ENCODE data around the gene ANKMY2. TPM values are rescaled to one million over a fixed set of nuclear protein-coding genes. Genes with fewer than 3 reads are reported as not detected.

Gene ANKMY2
- polyA plus RNA-seq, 3 donors = 4.8 to 7.5 (median 7.0) TPM

- Mint-ChIP-seq H3K36me3 (peaks cover 28 to 39% of the 10 kb centered on the region in 2 donors), H3K27ac (no peak overlapping the region), H3K4me3 (no peak overlapping the region), H3K4me1 (peaks cover 3% of the 10 kb centered on the region), H3K9me3 (no peaks in the 10 kb centered on the region), H3K27me3 (ENCODE audit: low read depth in 3 of 3) (no peaks in the 10 kb centered on the region)
- no peak overlapping the region for H3K4me2 ChIP-seq (replicated peaks; ENCODE audit: extremely low read depth, low read length, poor library complexity, severe bottlenecking)
- no CpG with 5 or more reads among the region's 2 CpGs for WGBS (ENCODE audit: insufficient coverage)
- DNase-seq = no peak
- no peak overlapping the region for H3K27ac ChIP-seq (ENCODE audit: low read depth in 1 of 2, low read length in 2 of 2)
- no peaks in the 10 kb centered on the region for H3K27me3 ChIP-seq (ENCODE audit: control insufficient read depth in 2 of 2, insufficient read depth in 2 of 2, low read length in 2 of 2)
- no peaks in the 10 kb centered on the region for H4K20me1 ChIP-seq (ENCODE audit: insufficient read depth, low read length)
- no peak overlapping the region for H3K9ac ChIP-seq (ENCODE audit: insufficient read depth, low read length, poor library complexity, severe bottlenecking)
- no peaks in the 10 kb centered on the region for H3K4me1 ChIP-seq (ENCODE audit: control insufficient read depth in 1 of 2, insufficient read depth in 2 of 2, low read length in 2 of 2)
- H3K36me3 ChIP-seq (replicated peaks in 1 of 2; ENCODE audit: control insufficient read depth in 1 of 2, insufficient read depth in 2 of 2, low read length in 2 of 2) = peaks cover 16 to 41% of the 10 kb centered on the region in 2 donors
- H3K9me3 ChIP-seq (replicated peaks in 1 of 2; ENCODE audit: control insufficient read depth in 1 of 2, insufficient read depth in 1 of 2, low read length in 2 of 2) = no peaks in the 10 kb centered on the region
- no peak overlapping the region for H2AFZ ChIP-seq (ENCODE audit: insufficient read depth, low read depth, low read length, poor library complexity, severe bottlenecking)
- H3K4me3 ChIP-seq (replicated peaks in 1 of 3; ENCODE audit: low read depth in 2 of 3, low read length in 3 of 3) = no peak overlapping the region
- intact Hi-C loops (cut with micrococcal nuclease) = no loop called here
- TF ChIP-seq CTCF (IDR thresholded peaks at IDR 0.05) = no peak
- no peaks in the 10 kb centered on the region for H3K79me2 ChIP-seq (ENCODE audit: insufficient read depth, low read length)
These were observed 18.3 kb downstream of the ANKMY2 start for GRCh38 chr7:16627236-16627635.

- intact Hi-C loops (cut with micrococcal nuclease) = no loop called here
These were observed 19.2 kb downstream of the ANKMY2 start for GRCh38 chr7:16626388-16626787.

More at GRCh38 chr7:16626388-16626787, 19.2 kb downstream of the ANKMY2 start:
- H3K27me3 Mint-ChIP-seq (ENCODE audit: low read depth in 3 of 3) = no peaks in the 10 kb centered on the region
- Histone ChIP-seq H3K4me2 (replicated peaks; ENCODE audit: extremely low read depth, low read length, poor library complexity, severe bottlenecking) (no peak overlapping the region), H4K20me1 (ENCODE audit: insufficient read depth, low read length) (no peaks in the 10 kb centered on the region), H3K36me3 (replicated peaks in 1 of 2; ENCODE audit: control insufficient read depth in 1 of 2, insufficient read depth in 2 of 2, low read length in 2 of 2) (peaks cover 16 to 46% of the 10 kb centered on the region in 2 donors), H3K79me2 (ENCODE audit: insufficient read depth, low read length) (no peaks in the 10 kb centered on the region), H3K27ac (ENCODE audit: low read depth in 1 of 2, low read length in 2 of 2) (no peak overlapping the region), H3K4me1 (ENCODE audit: control insufficient read depth in 1 of 2, insufficient read depth in 2 of 2, low read length in 2 of 2) (no peaks in the 10 kb centered on the region), H3K9ac (ENCODE audit: insufficient read depth, low read length, poor library complexity, severe bottlenecking) (no peak overlapping the region), H2AFZ (ENCODE audit: insufficient read depth, low read depth, low read length, poor library complexity, severe bottlenecking) (no peak overlapping the region), H3K27me3 (ENCODE audit: control insufficient read depth in 2 of 2, insufficient read depth in 2 of 2, low read length in 2 of 2) (no peaks in the 10 kb centered on the region), H3K4me3 (replicated peaks in 1 of 3; ENCODE audit: low read depth in 2 of 3, low read length in 3 of 3) (no peak overlapping the region), H3K9me3 (replicated peaks in 1 of 2; ENCODE audit: control insufficient read depth in 1 of 2, insufficient read depth in 1 of 2, low read length in 2 of 2) (no peaks in the 10 kb centered on the region)
- TF ChIP-seq CTCF (IDR thresholded peaks at IDR 0.05) = no peak
- no CpG with 5 or more reads among the region's 2 CpGs for WGBS (ENCODE audit: insufficient coverage)
- H3K4me3 Mint-ChIP-seq = no peak overlapping the region
- H3K9me3 Mint-ChIP-seq = no peaks in the 10 kb centered on the region
- H3K36me3 Mint-ChIP-seq = peaks cover 35 to 37% of the 10 kb centered on the region in 2 donors
- H3K27ac Mint-ChIP-seq = no peak overlapping the region
- peaks cover 5% of the 10 kb centered on the region for H3K4me1 Mint-ChIP-seq
- DNase-seq = no peak
